Endometrium (tissue), 2 donors: Measurements from ENCODE around the gene ST6GALNAC4.
"Not testable (repeated sequence)": the region's sequence is repeated elsewhere in the genome, so short reads cannot be mapped to it uniquely, and the experiment has no call there.

Source experiments
- FAIRE-seq: peaks from 2 replicates; lab custom pipeline; 2012; peaks lifted over from hg19 to GRCh38; lab: Jason Lieb, UNC
- donor health status: control.
- donor health status: control.

The ST6GALNAC4 gene

GRCh38 chr9:127870153-127870491 is 46.7 kb downstream of the ST6GALNAC4 start:
- not testable (repeated sequence) for FAIRE-seq

- FAIRE-seq: no peak
These were observed 47.3 kb downstream of the ST6GALNAC4 start for GRCh38 chr9:127869310-127870152.

- FAIRE-seq: no peak
These were observed 48.5 kb downstream of the ST6GALNAC4 start for GRCh38 chr9:127868278-127868902.

GRCh38 chr9:127867356-127868277 is 49.2 kb downstream of the ST6GALNAC4 start:
- no peak for FAIRE-seq

GRCh38 chr9:127866535-127866934 is 50.3 kb downstream of the ST6GALNAC4 start:
- no peak for FAIRE-seq

- FAIRE-seq: no peak
These were observed 51.0 kb downstream of the ST6GALNAC4 start for GRCh38 chr9:127865645-127866464.

GRCh38 chr9:127863191-127863621 is 53.6 kb downstream of the ST6GALNAC4 start:
- no peak for FAIRE-seq

- no peak for FAIRE-seq
These were observed 54.5 kb downstream of the ST6GALNAC4 start for GRCh38 chr9:127862075-127863011.

GRCh38 chr9:127860779-127861178 is 56.1 kb downstream of the ST6GALNAC4 start:
- no peak for FAIRE-seq

GRCh38 chr9:127860260-127860659 is 56.6 kb downstream of the ST6GALNAC4 start:
- no peak for FAIRE-seq

- FAIRE-seq: no peak
These were observed 58.8 kb downstream of the ST6GALNAC4 start for GRCh38 chr9:127858041-127858512.
